UCSD-AML1 (cell line): ENCODE results near the gene THSD7A.

ENCODE experiments used
- DNase-seq: peaks from one replicate; lab custom pipeline; 2025; ENCODE audit not compliant: unreplicated experiment; lab: John Stamatoyannopoulos, UW

Gene THSD7A, protein sequence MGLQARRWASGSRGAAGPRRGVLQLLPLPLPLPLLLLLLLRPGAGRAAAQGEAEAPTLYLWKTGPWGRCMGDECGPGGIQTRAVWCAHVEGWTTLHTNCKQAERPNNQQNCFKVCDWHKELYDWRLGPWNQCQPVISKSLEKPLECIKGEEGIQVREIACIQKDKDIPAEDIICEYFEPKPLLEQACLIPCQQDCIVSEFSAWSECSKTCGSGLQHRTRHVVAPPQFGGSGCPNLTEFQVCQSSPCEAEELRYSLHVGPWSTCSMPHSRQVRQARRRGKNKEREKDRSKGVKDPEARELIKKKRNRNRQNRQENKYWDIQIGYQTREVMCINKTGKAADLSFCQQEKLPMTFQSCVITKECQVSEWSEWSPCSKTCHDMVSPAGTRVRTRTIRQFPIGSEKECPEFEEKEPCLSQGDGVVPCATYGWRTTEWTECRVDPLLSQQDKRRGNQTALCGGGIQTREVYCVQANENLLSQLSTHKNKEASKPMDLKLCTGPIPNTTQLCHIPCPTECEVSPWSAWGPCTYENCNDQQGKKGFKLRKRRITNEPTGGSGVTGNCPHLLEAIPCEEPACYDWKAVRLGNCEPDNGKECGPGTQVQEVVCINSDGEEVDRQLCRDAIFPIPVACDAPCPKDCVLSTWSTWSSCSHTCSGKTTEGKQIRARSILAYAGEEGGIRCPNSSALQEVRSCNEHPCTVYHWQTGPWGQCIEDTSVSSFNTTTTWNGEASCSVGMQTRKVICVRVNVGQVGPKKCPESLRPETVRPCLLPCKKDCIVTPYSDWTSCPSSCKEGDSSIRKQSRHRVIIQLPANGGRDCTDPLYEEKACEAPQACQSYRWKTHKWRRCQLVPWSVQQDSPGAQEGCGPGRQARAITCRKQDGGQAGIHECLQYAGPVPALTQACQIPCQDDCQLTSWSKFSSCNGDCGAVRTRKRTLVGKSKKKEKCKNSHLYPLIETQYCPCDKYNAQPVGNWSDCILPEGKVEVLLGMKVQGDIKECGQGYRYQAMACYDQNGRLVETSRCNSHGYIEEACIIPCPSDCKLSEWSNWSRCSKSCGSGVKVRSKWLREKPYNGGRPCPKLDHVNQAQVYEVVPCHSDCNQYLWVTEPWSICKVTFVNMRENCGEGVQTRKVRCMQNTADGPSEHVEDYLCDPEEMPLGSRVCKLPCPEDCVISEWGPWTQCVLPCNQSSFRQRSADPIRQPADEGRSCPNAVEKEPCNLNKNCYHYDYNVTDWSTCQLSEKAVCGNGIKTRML (N-terminal part only)

GRCh38 chr7:11831736-11832495, at the start of gene THSD7A:
Gene THSD7A, minus strand, starts transcription at chr7:11832198. Its CDS starts 252 bp downstream, at chr7:11831946.
- no peak for DNase-seq

GRCh38 chr7:11881680-11882079, 49.7 kb upstream of the THSD7A start:
- DNase-seq: no peak

DNA sequence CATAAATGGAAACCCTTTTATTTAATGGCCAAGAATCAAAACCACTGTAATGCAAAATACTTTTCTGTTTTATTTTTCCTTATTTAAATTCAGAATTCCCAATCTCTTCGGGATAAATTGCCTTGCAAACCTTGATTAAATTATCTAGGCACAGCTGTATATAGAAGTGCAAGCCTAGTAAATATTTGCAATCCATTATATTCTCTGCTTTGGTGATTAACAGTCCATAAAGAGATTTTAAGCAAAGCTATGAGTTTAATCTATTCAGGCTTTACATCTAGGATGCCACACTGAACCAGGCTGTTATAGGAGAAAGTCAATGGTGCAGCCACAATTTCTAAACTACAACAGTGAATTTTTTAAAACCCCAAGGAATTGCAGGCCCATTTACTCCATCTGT, 43.6 kb upstream of the THSD7A start:
- DNase-seq: no peak

DNA sequence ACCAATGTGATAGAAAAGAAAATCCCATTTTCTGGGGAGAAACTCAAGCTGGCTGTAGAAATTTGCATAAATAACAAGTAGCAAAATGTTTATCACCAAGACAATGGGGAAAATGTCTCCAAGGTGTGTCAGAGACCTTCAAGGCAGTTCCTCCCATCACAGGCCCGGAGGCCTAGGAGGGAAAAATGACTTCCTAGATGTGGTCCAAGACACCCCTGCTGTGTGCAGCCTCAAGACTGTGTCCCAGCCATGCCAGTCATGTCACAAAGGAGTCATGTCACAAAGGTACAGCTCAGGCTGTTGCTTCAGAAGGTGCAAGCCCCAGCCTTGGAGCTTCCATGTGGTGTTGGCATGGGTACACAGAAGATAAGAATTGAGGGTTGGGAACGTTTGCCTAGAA, 33.7 kb upstream of the THSD7A start:
- DNase-seq: no peak

DNA sequence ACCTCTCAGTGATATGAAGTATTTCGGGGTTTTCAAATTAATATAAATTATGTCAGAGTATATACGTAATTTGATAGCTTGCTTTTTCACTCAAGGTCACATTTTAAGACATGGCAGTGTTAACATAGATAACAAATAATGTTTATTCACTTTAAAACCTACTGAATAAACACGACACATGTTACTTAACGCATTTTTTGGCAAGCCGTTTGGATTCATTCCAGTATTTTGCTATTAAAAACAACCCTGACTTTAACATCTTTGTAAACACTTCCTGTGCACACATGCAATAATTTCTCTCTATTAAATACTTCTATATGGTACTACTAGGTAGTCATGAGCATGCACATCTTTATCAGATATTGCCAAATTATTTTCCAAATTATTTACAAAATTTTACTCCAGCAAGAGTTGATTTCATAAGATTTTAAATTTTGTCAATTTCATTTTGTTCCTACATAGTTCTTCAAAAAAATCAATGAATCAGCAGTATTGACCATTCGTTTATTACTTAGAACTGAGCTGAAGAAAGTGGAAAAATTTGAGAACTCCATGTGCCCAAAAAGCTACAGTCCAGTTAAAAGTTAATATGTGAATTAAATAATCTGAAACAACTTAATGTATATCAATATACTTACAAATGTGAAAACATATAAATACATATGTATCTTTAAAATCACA, 26.8 kb upstream of the THSD7A start:
- DNase-seq: no peak

DNA sequence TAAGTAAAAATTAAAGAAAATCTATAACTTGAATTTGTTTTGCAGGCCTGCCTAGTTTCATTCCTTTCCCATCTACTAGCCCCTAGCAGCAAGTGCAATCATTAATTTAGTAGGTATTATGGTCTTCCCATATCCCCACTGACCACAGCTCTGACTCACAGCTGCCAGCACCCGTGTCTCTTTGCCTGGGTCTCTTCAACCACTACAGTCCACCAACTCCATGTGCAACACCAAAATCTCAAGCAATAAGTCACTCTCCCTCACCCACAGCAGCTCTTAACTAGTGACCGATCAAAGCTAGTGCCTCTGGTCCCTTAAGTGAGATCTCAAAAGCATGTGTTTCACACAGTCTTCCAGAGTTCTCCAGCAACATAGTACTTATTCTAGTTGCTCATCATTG, 26.0 kb upstream of the THSD7A start:
- no peak for DNase-seq

GRCh38 chr7:11848251-11848650, 16.3 kb upstream of the THSD7A start:
- DNase-seq: no peak

DNA sequence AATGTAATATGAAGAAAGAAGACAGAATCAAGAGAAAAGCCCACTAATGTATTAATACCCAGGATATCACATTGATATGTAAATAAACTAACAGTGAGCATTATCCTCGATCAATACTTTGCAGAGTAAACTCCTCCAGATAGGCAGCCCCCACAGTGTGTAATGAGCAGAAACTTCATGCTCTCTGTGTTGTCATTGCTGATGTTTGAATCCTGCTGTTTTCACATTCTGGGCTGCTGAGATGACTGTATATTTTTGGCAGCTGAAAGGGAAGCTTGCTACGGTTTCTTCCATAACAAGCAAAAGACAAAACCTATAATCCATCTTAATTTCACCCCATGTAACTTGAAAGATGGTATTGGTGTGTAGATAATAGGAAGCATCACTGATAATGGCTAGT, 15.3 kb upstream of the THSD7A start:
- DNase-seq: no peak

- DNase-seq: no peak
These were observed 14.5 kb upstream of the THSD7A start for GRCh38 chr7:11846361-11846955.

- no peak for DNase-seq
These were observed 11.2 kb upstream of the THSD7A start for GRCh38 chr7:11843113-11843765.

DNA sequence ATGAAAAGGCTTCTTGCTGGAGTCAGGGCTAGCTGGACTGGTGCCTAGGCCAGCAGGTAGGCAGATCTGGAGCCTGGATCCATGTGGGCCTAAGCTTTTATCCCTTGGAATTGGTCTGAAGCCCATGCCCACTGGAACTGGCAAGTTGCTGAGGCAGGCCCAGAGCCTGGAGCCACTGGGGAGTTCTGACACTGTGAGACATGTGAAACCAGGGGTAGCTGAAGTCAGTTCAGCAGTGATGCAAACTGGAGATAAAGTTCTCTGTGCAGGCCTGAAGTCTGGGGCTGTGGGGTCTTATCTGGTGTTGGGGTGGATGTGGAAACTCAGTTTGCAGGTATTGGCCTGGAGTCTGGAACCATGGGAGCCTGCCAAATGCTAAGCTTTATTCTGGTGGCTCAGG, 9.7 kb upstream of the THSD7A start:
- DNase-seq: no peak

DNA sequence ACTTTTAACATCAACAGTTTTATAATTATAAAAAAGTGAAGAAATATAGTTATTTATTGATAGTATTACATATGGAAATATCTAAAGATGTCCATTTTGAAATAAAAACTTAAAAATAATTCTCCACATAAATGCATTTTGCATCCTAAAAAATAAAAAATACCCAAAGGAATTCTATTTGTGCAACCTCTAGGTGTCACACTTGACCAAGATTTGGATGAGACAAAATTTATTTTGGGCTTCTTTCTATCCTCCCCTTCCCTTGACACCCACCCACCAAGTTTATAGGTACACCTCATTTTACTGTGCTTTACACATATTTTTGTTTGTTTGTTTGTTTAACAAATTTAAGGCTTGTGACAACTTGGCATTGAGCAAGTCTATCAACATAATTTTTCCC, 3.3 kb upstream of the THSD7A start:
- DNase-seq: no peak

DNA sequence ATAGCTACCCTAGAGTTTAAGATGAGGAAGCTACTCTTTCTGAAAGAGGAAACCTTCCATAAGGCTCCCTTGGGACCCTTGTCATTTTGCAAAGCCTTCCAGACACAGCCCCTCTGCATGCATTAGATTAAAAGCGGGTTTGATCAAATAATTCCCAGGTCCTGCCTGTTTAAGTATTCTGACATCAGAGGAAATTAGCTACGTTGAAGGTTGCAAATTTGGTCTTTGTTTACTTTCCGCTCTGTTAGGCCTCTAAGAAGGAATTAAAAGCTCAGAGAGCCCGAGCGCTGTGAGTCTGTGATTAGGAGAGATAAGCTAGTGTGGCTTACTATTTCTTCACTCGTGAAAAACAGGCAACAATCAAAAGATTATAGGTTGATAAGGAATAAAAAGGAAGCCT, 1.4 kb upstream of the THSD7A start:
- no peak for DNase-seq

- DNase-seq: no peak
These were observed 752 bp downstream of the THSD7A start for GRCh38 chr7:11831156-11831735.

DNA sequence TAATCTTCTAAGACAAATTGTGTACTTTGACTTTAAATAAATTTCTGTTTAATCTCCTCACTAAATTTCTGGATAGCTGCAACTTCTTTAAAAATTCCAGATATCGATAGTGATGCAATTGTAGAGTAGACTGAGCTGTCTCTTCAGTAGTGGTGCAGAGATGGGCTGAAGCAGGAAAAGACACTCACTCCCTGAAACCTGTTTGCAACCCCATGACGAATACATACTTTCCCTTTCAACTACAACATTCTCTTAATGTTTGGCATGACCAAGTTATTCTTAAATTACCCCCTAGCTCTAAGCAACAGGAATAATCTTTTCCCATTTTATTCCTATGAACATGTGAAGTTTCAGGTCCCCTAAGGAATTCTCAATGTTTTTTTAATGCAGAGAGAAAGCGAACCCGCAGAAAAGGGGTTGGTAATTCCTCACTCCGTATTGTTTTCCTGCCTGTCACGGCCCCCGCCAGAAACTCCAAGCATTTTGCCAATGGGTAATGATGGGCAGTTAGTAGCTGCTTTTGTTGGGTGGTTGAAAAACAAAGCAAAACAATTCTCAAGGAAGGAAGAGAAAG, 1.3 kb downstream of the THSD7A start:
- DNase-seq: no peak

DNA sequence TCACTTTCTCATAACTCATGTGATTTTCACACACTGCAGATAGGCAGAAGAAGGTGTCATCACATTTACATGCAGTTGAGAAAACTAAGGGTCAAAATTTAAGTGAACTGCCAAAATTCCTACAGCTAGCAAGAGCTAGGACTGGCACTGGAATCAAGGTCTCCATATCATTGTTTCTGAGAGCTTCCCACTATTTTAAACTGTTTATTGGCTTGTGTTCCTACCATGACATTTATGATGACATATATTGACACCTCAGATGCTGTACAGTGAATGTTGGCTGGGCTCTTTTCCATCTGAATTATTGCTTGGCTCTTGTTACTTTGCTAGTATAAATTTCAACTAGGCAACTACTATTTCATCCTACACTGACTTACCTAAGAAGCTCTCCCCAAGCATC, 2.0 kb downstream of the THSD7A start:
- no peak for DNase-seq

GRCh38 chr7:11819947-11820346, 12.1 kb downstream of the THSD7A start:
- no peak for DNase-seq

DNA sequence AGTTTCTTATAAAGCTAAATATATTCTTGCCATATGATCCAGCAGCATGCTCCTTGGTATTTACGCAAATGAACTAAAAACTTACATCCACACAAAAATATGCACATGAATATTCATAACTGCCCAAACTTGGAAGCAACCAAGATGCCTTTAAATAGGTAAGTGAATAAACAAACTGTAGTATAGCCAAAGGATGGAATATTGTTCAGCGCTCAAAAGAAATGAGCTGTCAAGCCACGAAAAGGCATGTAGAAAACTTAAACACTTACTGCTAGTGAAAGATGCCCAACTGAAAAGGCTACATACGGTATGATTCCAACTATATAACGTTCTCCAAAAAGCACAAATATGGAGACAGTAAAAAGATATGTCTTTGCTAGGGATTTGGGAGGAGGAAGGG, 12.7 kb downstream of the THSD7A start:
- DNase-seq: no peak

- DNase-seq: no peak
These were observed 13.7 kb downstream of the THSD7A start for GRCh38 chr7:11818281-11818680.
